CD1c-positive myeloid dendritic cell (primary cell): ENCODE data around the gene REV3L.

ENCODE experiments used
- DNase-seq: peaks from one replicate; pipeline ENCODE4 v3.0.0-alpha.2; 2016; ENCODE audit errors: extremely low spot score

REV3L gene

DNA sequence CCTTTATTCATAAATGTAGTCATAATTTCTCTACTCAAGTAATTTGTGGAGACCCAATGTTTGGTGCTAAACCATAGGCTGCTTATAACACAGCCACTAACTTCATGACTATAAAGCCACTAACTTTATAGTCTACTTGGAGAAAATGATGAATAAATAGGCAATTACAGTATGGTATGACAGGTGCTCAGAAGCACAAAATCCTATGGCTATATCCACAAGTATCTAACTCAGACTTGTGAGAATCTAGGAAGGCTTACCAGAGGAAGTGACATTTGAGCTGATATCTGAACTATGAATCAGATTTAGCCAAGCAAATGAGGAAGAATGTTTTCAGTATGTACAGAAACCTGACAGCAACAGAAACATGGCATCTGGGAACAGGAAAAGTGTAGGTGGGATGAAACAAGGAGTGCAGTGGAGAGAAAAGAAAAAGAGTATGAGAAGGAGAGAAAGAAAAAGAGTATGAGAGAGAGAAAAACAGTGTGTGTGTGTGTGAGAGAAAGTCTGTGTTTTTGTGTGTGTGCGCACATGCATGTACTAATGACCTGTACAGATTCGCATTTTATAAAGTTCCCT lies 59.9 kb downstream of the REV3L start:
- peak; percentile 73 for DNase-seq

DNA sequence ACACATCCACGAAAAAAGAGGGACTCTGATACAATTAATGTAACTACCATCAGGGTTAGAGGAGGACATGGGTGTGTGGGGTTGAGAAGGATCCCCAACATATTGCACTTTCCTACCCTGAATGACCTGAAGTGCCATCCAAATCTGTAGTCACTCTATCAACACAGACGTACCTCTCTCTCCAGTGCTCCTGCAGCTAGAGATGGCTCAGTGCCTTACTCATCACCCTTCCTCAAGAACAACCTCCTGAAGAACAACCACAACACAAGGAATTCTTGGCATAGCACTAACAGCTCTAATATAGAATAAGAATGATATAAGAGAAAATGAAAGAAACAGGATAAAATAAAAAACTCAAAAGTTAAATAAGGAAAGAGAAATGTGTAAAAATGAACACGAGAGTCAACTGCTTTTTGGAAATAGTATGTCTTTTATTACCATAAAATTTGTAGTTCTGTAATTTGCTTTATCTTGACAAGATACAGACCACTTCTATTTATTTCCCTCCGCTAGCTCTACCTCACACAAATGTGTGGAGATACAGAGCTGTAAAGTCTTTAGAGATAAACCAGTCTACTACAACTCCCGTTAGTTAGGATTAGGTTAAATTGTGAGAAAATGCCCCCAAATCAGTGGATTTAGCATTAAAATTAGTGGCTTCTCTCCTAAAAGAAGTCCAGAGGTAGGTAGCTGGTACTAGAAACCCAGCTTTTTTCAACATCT lies 63.9 kb downstream of the REV3L start:
- no peak for DNase-seq

DNA sequence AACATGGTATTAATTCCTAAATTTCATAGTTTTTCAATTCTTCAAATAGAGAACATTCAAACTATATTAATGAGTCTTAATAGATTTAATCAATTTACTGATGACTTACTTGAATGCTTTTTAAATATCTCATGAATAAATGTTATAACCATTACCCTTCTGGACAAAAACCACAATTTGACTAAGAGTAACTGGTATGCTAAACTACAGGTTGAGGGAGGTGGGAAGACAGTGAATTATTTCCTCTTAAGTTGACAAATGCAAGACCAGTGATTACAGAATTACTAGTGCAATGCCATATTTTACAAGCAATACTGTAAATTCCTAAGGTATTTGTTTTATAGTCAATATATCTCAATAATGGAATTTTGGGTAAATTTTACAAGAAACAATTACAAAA lies 65.1 kb downstream of the REV3L start:
- DNase-seq: no peak

DNA sequence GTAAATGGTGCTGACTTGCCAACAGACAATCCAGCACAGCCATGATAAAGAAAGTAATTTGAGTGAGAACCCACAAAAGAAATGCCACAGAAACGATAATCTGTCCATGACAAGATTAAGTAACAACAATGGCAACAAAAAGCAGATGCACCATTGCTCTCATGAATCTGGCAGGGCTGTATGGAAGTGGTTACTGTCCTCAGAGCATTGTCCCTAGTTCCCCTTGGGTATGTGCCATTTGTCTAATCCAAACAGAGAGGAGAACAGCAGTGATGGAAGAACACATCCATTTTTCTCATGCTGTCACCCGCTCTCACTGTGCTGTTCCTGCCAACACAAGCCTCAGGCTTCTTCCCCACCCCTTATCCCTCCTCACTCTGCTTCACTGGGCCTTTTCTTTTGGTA lies 65.8 kb downstream of the REV3L start:
- peak; percentile 31 for DNase-seq

GRCh38 chr6:111416529-111416928 lies 66.5 kb downstream of the REV3L start:
- DNase-seq: no peak

GRCh38 chr6:111414373-111414772 lies 68.6 kb downstream of the REV3L start:
- DNase-seq: no peak

DNA sequence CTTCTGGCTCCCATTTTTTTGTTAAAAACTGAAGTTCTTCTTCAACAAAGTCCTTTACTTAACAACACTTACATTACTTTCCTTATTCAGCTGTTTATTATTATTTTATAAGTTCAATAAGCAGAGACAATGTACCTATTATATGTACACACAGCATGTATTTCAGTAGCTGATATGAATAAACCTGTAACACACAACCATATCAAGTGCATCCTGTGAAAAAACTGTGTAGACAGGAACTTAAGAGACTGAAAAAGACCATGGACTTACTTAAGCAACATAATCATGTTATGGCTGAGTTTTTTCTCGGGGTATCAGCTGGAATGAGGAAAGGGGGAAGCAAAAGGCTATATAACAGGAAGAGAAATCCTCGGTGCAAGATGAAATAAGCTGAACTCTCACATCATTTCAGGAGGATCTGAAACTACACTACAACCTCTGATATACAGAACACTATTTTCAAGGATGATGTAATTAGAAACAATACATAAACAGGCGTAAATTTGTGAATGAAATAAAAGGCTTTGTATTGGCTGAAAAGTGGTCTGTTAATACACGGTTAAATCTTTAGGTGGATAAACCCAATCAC lies 70.9 kb downstream of the REV3L start:
- peak; percentile 91 for DNase-seq

DNA sequence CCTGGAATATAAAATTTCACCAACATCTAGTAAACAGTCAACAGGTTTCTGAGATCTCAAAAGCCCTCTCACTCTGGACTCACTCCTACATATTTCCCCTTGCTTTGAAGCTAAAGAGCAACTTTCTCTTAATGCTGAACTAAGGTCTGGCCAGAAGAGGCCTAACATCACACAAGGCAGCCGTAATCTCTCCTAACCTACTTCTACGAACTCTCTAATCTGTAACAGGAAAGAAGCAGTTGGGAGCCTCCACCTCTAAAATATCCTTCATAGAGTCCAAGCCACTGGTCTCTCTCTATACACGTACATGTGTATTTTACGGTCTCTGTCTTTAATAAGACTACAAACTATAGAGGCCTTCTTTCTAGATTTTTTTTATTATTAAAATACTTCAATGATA lies 72.0 kb downstream of the REV3L start:
- peak; percentile 16 for DNase-seq

DNA sequence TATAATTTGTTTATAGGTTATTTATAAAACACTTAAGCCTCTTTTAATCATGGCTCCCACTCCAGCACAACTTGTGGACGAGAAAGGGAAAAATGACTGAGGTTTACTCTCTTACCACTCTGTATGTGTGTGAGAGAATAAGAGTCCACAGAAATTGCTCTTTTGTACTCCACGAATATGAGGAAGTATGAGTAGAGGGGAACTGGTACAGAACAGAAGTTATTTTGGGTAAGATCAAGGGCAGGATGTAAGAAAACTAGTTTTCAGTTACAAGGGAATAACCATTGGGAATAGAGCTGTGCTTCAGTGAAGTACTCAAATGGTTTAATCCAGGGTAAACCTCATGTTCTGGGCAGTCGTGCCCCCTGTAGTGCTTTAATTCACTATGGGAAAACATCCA lies 72.6 kb downstream of the REV3L start:
- DNase-seq: peak; percentile 77

- no peak for DNase-seq
These were observed 73.6 kb downstream of the REV3L start for GRCh38 chr6:111409430-111409829.

GRCh38 chr6:111407686-111408085 lies 75.3 kb downstream of the REV3L start:
- no peak for DNase-seq

GRCh38 chr6:111406200-111406721 lies 76.8 kb downstream of the REV3L start:
- peak; percentile 92 for DNase-seq

GRCh38 chr6:111403388-111403787 lies 79.6 kb downstream of the REV3L start:
- no peak for DNase-seq

DNA sequence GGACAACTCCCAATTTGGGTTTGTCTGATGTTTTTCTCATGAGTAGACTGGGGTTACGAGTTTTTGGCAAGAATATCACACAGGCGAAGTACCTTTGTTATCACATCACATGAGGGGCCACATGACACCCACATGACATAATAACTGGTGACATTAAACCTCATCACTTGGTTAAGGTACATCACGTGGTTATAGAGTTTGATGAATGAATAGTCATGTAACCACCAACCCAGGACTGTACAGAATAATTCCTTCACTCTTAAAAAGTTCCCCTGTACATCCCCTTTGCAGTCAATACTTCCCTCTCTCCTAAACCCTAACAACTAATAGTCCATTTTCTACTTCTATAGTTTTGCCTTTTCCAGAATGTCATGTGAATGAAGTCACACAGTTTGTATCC lies 83.4 kb downstream of the REV3L start:
- DNase-seq: no peak

DNA sequence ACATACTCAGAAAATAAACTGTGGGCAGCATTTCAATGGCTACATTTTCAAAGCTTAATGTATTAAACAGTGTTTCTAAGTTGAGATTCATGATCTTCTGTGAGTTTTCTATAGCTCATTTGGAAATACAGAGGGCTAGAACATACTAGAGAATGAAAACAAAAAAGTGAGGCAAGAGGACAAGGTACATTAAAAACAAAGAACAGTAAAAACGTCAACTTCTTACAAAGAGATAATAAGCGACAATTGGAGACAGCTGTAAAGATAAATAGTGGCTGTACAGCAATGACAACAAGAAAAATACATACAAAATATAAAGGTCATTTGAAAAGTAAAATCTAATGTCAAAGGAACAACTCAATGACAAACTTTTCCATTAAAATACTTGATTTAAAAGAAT lies 94.3 kb downstream of the REV3L start:
- no peak for DNase-seq

GRCh38 chr6:111382476-111383294 lies 100.3 kb downstream of the REV3L start:
- no peak for DNase-seq

GRCh38 chr6:111381728-111382127 lies 101.3 kb downstream of the REV3L start:
- DNase-seq: no peak

DNA sequence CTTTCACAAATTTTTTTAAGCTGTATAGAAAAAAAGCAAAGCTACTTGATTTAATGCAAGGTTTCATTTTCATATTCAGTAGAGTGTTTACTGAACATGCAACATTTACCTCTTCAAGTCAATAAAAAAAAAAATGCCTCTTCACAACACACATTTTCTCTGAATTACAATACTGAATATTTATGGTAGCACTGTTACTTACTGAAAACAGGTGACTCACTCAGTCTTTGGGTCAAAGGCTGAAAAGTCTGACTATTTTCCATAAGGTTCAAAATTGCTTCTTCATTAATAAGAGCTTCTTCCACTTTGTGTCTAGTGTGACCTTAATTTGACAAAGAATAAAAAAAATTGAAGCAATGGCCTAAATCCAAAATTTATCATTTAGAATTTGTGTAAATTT lies 101.9 kb downstream of the REV3L start:
- DNase-seq: no peak

- DNase-seq: no peak
These were observed 103.2 kb downstream of the REV3L start for GRCh38 chr6:111379831-111380230.

DNA sequence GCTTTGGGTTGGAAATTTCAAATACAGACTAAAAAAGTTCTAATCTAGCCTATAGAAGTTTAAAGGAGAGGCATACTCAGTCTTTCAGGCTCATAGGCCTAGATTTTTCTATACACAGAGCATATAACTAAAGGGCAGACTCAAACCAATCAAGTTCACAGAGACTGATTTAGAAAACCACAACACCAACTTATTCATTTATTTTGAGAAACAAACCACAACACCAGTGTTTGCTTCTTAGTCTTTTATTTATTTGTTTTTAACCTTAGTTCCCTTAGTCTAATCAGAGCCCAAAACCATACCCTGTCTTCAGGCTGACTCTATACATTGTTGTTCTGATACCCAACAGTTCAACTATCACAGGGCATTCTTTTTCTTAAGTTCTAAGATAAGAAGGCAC lies 103.7 kb downstream of the REV3L start:
- no peak for DNase-seq

DNA sequence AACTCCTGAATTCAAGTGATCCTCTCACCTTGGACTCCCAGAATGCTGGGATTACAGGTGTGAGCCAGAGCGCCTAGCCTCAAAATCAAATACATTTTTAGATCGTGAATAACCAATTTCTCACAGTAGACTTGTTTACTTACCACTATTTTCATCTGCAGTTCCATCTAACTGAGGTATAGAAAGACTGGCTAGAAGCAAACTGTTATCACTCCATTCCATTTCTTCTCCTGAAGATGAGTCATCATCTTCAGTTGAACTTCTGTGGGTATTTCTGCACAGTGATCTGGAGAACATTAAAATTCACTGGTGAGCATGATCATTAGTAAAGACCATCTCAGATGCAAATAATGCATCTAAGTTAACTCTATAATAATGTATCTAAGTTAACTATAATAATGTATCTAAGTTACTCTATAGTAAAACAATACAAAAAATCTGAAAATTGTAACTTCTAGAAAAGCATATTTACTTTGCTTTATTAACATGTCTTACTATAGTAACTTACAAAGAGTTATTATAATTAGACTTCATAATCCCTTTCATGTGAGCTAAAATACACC lies 105.4 kb downstream of the REV3L start:
- no peak for DNase-seq
